LNCaP clone FGC (cell line): ENCODE measurements around the gene EXOC6B.

Source experiments
- DNase-seq: peaks from one replicate; pipeline ENCODE4 v3.0.0-alpha.2; 2011; ENCODE audit warnings: low read depth
- H3K4me3 ChIP-seq: 2 replicates; pipeline ENCODE4 v1.5.1; 2011; ENCODE audit warnings: mild to moderate bottlenecking, low read depth, low read length, control low read depth
- CTCF ChIP-seq: IDR thresholded peaks from 2 replicates; pipeline ENCODE4 v1.5.1; 2012; ENCODE audit warnings: mild to moderate bottlenecking; ENCODE audit not compliant: control insufficient read depth, insufficient read depth; ENCODE audit errors: extremely low read depth

EXOC6B gene

GRCh38 chr2:72153924-72154323 is 671.9 kb downstream of the EXOC6B start:
- no peak overlapping the region for H3K4me3 ChIP-seq
- TF ChIP-seq CTCF, result no peak
- DNase-seq, result no peak

GRCh38 chr2:72153026-72153791 is 672.6 kb downstream of the EXOC6B start:
- no peak for DNase-seq
- TF ChIP-seq CTCF, result no peak
- no peak overlapping the region for H3K4me3 ChIP-seq

GRCh38 chr2:72150861-72151356 is 674.9 kb downstream of the EXOC6B start:
- H3K4me3 ChIP-seq, result no peak overlapping the region
- peak; percentile 32 for TF ChIP-seq CTCF
- no peak for DNase-seq

- DNase-seq, result peak; percentile 10
- TF ChIP-seq CTCF, result peak; percentile 60
- no peak overlapping the region for H3K4me3 ChIP-seq
Observed at GRCh38 chr2:72150157-72150860, 675.5 kb downstream of the EXOC6B start.

- no peak overlapping the region; the same call in 1 of the 2 replicates for H3K4me3 ChIP-seq
- no peak for DNase-seq
- no peak for TF ChIP-seq CTCF
Observed at GRCh38 chr2:72149556-72150156, 676.2 kb downstream of the EXOC6B start.

- no peak for DNase-seq
- TF ChIP-seq CTCF, result no peak
- peak overlapping the region; percentile 35 for H3K4me3 ChIP-seq
Observed at GRCh38 chr2:72148837-72149555, 676.8 kb downstream of the EXOC6B start.
